GM21786 (cell line): Measurements from ENCODE around the gene OR51V1.

ENCODE experiments used
- ATAC-seq: cut with Tn5 transposase; IDR thresholded peaks from one replicate; pipeline ENCODE4 v1.9.1; 2021; ENCODE audit not compliant: unreplicated experiment

Gene OR51V1

GRCh38 chr11:5231111-5231510 is 30.6 kb upstream of the OR51V1 start:
- ATAC-seq = no peak

GRCh38 chr11:5230266-5230665 is 29.8 kb upstream of the OR51V1 start:
- no peak for ATAC-seq

- no peak for ATAC-seq
These were observed 29.3 kb upstream of the OR51V1 start for GRCh38 chr11:5229796-5230195.

- ATAC-seq = no peak
These were observed 28.9 kb upstream of the OR51V1 start for GRCh38 chr11:5229356-5229755.

- ATAC-seq = no peak
These were observed 27.6 kb upstream of the OR51V1 start for GRCh38 chr11:5228124-5228523.

DNA sequence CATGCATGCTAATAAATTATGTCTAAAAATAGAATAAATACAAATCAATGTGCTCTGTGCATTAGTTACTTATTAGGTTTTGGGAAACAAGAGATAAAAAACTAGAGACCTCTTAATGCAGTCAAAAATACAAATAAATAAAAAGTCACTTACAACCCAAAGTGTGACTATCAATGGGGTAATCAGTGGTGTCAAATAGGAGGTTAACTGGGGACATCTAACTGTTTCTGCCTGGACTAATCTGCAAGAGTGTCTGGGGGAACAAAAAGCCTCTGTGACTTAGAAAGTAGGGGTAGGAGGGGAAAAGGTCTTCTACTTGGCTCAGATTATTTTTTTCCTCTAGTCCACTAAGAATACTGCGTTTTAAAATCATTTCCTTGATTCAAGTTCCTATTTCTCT is 27.2 kb upstream of the OR51V1 start:
- ATAC-seq = no peak

DNA sequence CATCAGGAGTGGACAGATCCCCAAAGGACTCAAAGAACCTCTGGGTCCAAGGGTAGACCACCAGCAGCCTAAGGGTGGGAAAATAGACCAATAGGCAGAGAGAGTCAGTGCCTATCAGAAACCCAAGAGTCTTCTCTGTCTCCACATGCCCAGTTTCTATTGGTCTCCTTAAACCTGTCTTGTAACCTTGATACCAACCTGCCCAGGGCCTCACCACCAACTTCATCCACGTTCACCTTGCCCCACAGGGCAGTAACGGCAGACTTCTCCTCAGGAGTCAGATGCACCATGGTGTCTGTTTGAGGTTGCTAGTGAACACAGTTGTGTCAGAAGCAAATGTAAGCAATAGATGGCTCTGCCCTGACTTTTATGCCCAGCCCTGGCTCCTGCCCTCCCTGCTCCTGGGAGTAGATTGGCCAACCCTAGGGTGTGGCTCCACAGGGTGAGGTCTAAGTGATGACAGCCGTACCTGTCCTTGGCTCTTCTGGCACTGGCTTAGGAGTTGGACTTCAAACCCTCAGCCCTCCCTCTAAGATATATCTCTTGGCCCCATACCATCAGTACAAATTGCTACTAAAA is 26.3 kb upstream of the OR51V1 start, which contains the start of gene HBB:
Gene HBB (minus strand): TSS at position 340 of the 579 bp plus-strand sequence. CDS start 50 bp downstream, at position 290.
- ATAC-seq = no peak

GRCh38 chr11:5225480-5225871 is 25.0 kb upstream of the OR51V1 start:
- ATAC-seq = no peak

GRCh38 chr11:5224538-5225479 is 24.3 kb upstream of the OR51V1 start:
- no peak for ATAC-seq

- ATAC-seq = no peak
These were observed 23.2 kb upstream of the OR51V1 start for GRCh38 chr11:5223686-5224085.

DNA sequence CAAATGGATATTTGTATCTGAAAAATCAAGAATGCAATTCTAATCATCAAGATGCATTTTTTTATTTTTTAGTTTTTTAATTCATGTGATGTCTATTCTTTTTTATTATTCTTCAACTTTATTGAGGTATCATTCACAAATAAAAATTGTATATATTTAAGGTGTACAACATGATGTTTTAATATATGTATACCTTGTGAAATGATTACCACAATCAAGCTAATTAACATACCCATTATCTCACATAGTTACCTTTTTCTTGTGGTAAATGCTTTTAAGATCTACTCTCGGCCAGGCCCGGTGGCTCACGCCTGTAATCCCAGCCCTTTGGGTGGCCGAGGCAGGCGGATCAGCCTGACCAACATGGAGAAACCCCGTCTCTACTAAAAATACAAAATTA is 22.7 kb upstream of the OR51V1 start:
- ATAC-seq = no peak

- ATAC-seq = no peak
These were observed 9.9 kb upstream of the OR51V1 start for GRCh38 chr11:5210376-5210885.

- ATAC-seq = no peak
These were observed 4.3 kb upstream of the OR51V1 start for GRCh38 chr11:5204787-5205186.

DNA sequence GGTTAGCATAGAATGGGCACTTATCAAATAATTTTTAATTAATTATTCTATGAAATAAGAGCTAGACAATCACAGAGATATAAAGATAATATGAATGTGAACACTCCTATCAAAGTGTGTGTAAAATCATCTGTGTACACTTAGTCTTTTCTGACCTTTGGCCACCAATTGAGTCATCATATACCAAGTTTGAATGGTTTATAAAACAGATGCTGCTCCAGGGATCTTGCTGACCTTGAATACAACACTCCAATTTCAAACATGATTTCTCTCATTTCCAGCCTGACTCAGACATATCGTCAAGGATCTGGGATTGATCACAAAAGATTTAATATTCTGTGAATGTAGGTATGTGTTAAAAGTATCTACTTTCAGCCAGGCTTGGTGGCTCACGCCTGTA is 2.9 kb upstream of the OR51V1 start:
- no peak for ATAC-seq

GRCh38 chr11:5198285-5198684 is 2.2 kb downstream of the OR51V1 start:
- ATAC-seq = no peak

- ATAC-seq = no peak
These were observed 2.9 kb downstream of the OR51V1 start for GRCh38 chr11:5197536-5197935.

- no peak for ATAC-seq
These were observed 3.8 kb downstream of the OR51V1 start for GRCh38 chr11:5196731-5197130.

DNA sequence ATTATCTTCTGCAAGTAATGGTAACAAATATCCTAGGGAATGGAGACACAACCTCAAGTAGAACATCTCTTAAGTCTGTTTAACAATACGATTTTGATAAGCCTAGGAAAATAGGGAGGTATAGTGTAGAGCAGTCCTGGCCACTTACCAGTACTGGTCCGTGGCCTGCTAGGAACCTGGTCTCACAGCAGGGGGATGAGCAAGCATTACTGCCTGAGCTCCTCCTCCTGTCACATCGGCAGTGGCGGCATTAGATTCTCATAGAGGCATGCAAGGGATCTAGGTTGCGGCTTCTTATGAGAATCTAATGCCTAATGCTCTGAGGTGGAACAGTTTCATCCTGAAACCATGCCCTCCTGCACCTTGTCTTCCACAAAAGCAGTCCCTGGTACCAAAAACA is 4.4 kb downstream of the OR51V1 start:
- no peak for ATAC-seq

DNA sequence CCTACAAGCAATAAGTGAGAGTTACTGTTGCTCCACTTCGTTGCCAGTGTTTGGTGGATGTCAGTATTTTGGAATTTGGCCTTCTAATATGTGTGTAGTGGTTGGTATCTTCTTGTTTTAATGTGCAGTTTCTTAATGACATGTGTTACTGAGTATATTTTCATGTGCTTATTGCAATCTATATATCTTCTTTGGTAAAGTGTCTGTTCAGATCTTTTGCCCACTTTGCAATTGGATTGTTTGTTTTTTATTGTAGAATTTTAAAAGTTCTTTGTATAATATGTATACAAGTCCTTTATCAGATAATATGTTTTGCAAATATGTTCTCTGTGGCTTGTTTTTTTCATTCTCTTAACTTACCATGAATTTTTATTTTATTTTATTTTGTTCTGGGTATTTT is 7.7 kb downstream of the OR51V1 start:
- ATAC-seq = no peak

GRCh38 chr11:5188201-5188600 is 12.3 kb downstream of the OR51V1 start:
- no peak for ATAC-seq

- no peak for ATAC-seq
These were observed 22.2 kb downstream of the OR51V1 start for GRCh38 chr11:5178046-5178837.
